ENCODE measurements around the gene PDK3. TPM values are rescaled to one million over a fixed set of nuclear protein-coding genes. Genes with fewer than 3 reads are reported as not detected.

Gene PDK3
- 4.3 to 5.2 TPM (median 4.4 TPM) in 5 replicates for total RNA-seq (2022; extraction: Qiagen RNA extraction)

GRCh38 chrX:24464836-24465531 lies at the start of gene PDK3:
TSS of gene PDK3 (plus strand) at chrX:24465286. CDS start at chrX:24465456, 170 bp downstream.

Other genes with a start within 250 kb of the PDK3 start
- gene SUPT20HL2, start 151.2 kb upstream of the PDK3 start, total RNA-seq (2022; extraction: Qiagen RNA extraction): not detected in 5 replicates
- gene SUPT20HL1, start 104.6 kb upstream of the PDK3 start, total RNA-seq (2022; extraction: Qiagen RNA extraction): not detected in 5 replicates
- gene PCYT1B, start 182.1 kb downstream of the PDK3 start, total RNA-seq (2022; extraction: Qiagen RNA extraction): 0.02 to 0.08 TPM (median 0.02 TPM) in 5 replicates
- 9.7 to 11.0 TPM (median 10.5 TPM) in 5 replicates for gene POLA1, start 228.6 kb downstream of the PDK3 start, total RNA-seq (2022; extraction: Qiagen RNA extraction)

Measured in A549 treated with AZD2906 at 1 μM for 4 hours (cell line).